Tibial nerve (tissue), 4 donors: ENCODE measurements around the gene CEP350.

Experiments used
- CTCF ChIP-seq, 5 experiments: fragments of 200-600 bp in 3 of 5; fragments of 450-650 bp in 2 of 5; sonication (generic) in 3 of 5; IDR thresholded peaks; one replicate each; pipeline ENCODE4 v1.5.1; 2016 to 2019; ENCODE audit warnings: antibody characterized with exemption in 5 of 5, mild to moderate bottlenecking in 3 of 5, moderate library complexity in 2 of 5
- EP300 ChIP-seq, 2 donors: sonication (generic); formaldehyde crosslinking; IDR thresholded peaks; one replicate each; pipeline ENCODE4 v1.6.1; 2017; ENCODE audit warnings: antibody characterized with exemption in 2 of 2, mild to moderate bottlenecking in 1 of 2

- TF ChIP-seq CTCF (IDR thresholded peaks at IDR 0.05): no peak
- TF ChIP-seq EP300 (IDR thresholded peaks at IDR 0.05): no peak
These were observed 3.7 kb downstream of the CEP350 start for GRCh38 chr1:179958359-179958758.
